WTC11 (cell line): ENCODE results near the gene ZNF439. TPM values are rescaled to one million over a fixed set of nuclear protein-coding genes. Genes with fewer than 3 reads are reported as not detected.
A peak's percentile ranks its signal among the peaks of the same experiment; 100 is the strongest.
"Not testable (repeated sequence)": the region's sequence is repeated elsewhere in the genome, so short reads cannot be mapped to it uniquely, and the experiment has no call there.

Source experiments
- ATAC-seq: fragments of 200-7000 bp; cut with Tn5 transposase; 2 replicates; pipeline ENCODE4 v1.10.0; 2021; ENCODE audit warnings: mild to moderate bottlenecking, moderate library complexity
- CTCF ChIA-PET: fragments of 300-600 bp; sonication (Branson Sonifier 250); formaldehyde crosslinking; loops from one replicate; lab custom pipeline; 2021; ENCODE audit warnings: antibody characterized with exemption; lab: Charles Lee
- POLR2A ChIA-PET: fragments of 350-600 bp; sonication (Branson Sonifier 250); formaldehyde crosslinking; loops from one replicate; lab custom pipeline; 2021; ENCODE audit warnings: antibody characterized with exemption; lab: Charles Lee
- DNase-seq: peaks from one replicate; pipeline ENCODE4 v3.0.0; 2021; ENCODE audit warnings: low spot score
- H3K27ac Mint-ChIP-seq: 2 replicates; pipeline ENCODE4 v1.8.0; 2021; ENCODE audit warnings: mixed read lengths
- H3K27me3 Mint-ChIP-seq: 2 replicates; pipeline ENCODE4 v1.8.0; 2021; ENCODE audit warnings: low read depth, mild to moderate bottlenecking, moderate library complexity, mixed read lengths
- H3K36me3 Mint-ChIP-seq: 2 replicates; pipeline ENCODE4 v1.8.0; 2021; ENCODE audit warnings: mixed read lengths
- H3K4me1 Mint-ChIP-seq: 2 replicates; pipeline ENCODE4 v1.8.0; 2022; ENCODE audit warnings: mixed read lengths
- H3K4me3 Mint-ChIP-seq: 2 replicates; pipeline ENCODE4 v1.8.0; 2021; ENCODE audit warnings: mild to moderate bottlenecking, moderate library complexity, mixed read lengths
- H3K9me3 Mint-ChIP-seq: 2 replicates; pipeline ENCODE4 v1.8.0; 2021; ENCODE audit warnings: mixed read lengths
- ATF6 ChIP-seq: sonication (generic); formaldehyde crosslinking; IDR thresholded peaks from 2 replicates; pipeline ENCODE4 v1.8.1; 2023; ENCODE audit warnings: mild to moderate bottlenecking, missing genetic modification reagents
- ELF4 ChIP-seq: sonication (generic); formaldehyde crosslinking; IDR thresholded peaks from 2 replicates; pipeline ENCODE4 v1.8.1; 2022; ENCODE audit warnings: low read depth, mild to moderate bottlenecking, moderate library complexity, missing genetic modification reagents
- FOXJ3 ChIP-seq: sonication (generic); formaldehyde crosslinking; IDR thresholded peaks from 2 replicates; pipeline ENCODE4 v1.9.0; 2021; ENCODE audit warnings: missing genetic modification reagents, mild to moderate bottlenecking, borderline replicate concordance
- GABPB1 ChIP-seq: sonication (generic); formaldehyde crosslinking; IDR thresholded peaks from 2 replicates; pipeline ENCODE4 v1.8.1; 2023; ENCODE audit warnings: mild to moderate bottlenecking, missing genetic modification reagents
- HMGXB4 ChIP-seq: sonication (generic); formaldehyde crosslinking; IDR thresholded peaks from 2 replicates; pipeline ENCODE4 v1.8.1; 2023; ENCODE audit warnings: mild to moderate bottlenecking, moderate library complexity, missing genetic modification reagents
- JUN ChIP-seq: sonication (generic); formaldehyde crosslinking; IDR thresholded peaks from 2 replicates; pipeline ENCODE4 v1.8.0; 2023; ENCODE audit warnings: mild to moderate bottlenecking, missing genetic modification reagents
- MXD4 ChIP-seq: fragments of 250-450 bp; sonication (Bioruptor Pico); IDR thresholded peaks from 2 replicates; pipeline ENCODE4 v1.8.0; 2021; ENCODE audit warnings: mild to moderate bottlenecking, moderate library complexity, borderline replicate concordance
- NR1H2 ChIP-seq: sonication (generic); formaldehyde crosslinking; IDR thresholded peaks from 2 replicates; pipeline ENCODE4 v1.9.0; 2021; ENCODE audit warnings: mild to moderate bottlenecking, moderate library complexity, missing genetic modification reagents
- NR2C2 ChIP-seq: sonication (generic); formaldehyde crosslinking; IDR thresholded peaks from 2 replicates; pipeline ENCODE4 v1.8.0; 2022; ENCODE audit warnings: mild to moderate bottlenecking, missing genetic modification reagents
- SP1 ChIP-seq: sonication (generic); formaldehyde crosslinking; conservative IDR thresholded peaks from 2 replicates; pipeline ENCODE4 v1.8.1; 2022; ENCODE audit warnings: missing genetic modification reagents
- ZMAT4 ChIP-seq: fragments of 250-450 bp; sonication (Bioruptor Pico); IDR thresholded peaks from 2 replicates; pipeline ENCODE4 v1.9.0; 2021; ENCODE audit warnings: mild to moderate bottlenecking
- ZNF121 ChIP-seq: sonication (generic); formaldehyde crosslinking; IDR thresholded peaks from 2 replicates; pipeline ENCODE4 v1.8.0; 2023; ENCODE audit warnings: missing genetic modification reagents
- ZNF232 ChIP-seq: sonication (generic); formaldehyde crosslinking; IDR thresholded peaks from 2 replicates; pipeline ENCODE4 v1.8.0; 2022; ENCODE audit warnings: mild to moderate bottlenecking, missing genetic modification reagents
- ZNF423 ChIP-seq: fragments of 250-450 bp; sonication (Bioruptor Pico); IDR thresholded peaks from 2 replicates; pipeline ENCODE4 v2.1.2; 2022; ENCODE audit warnings: mild to moderate bottlenecking, moderate library complexity
- ZNF512 ChIP-seq: sonication (generic); formaldehyde crosslinking; IDR thresholded peaks from 2 replicates; pipeline ENCODE4 v1.8.1; 2022; ENCODE audit warnings: missing genetic modification reagents, borderline replicate concordance
- ZNF532 ChIP-seq: fragments of 250-450 bp; sonication (Bioruptor Pico); IDR thresholded peaks from 2 replicates; pipeline ENCODE4 v1.9.0; 2021; ENCODE audit warnings: mild to moderate bottlenecking, borderline replicate concordance
- ZSCAN18 ChIP-seq: fragments of 250-450 bp; sonication (Bioruptor Pico); IDR thresholded peaks from 2 replicates; pipeline ENCODE4 v2.1.2; 2022; ENCODE audit warnings: mild to moderate bottlenecking, moderate library complexity
- total RNA-seq: library from RNA; stranded (reverse); gene quantifications from 3 replicates; pipeline ENCODE4 v1.2.3, GENCODE V29; 2021

Gene ZNF439
- total RNA-seq, 1 experiment from 2014 or later = 5.7 TPM

GRCh38 chr19:11821474-11822109 is 26.9 kb upstream of the ZNF439 start:
- POLR2A ChIA-PET = no interaction called here
- Mint-ChIP-seq H3K4me1 (peaks cover 12% of the 10 kb centered on the region), H3K27me3 (no peaks in the 10 kb centered on the region), H3K9me3 (no peaks in the 10 kb centered on the region), H3K27ac (no peak overlapping the region; the same call in 1 of the 2 replicates), H3K36me3 (peaks cover 14% of the 10 kb centered on the region; the same call in 1 of the 2 replicates), H3K4me3 (no peak overlapping the region)
- ATAC-seq = no peak
- TF ChIP-seq ZNF532 (CRISPR knock-in tag) (no peak), ZNF423 (CRISPR knock-in tag) (no peak), ZMAT4 (CRISPR knock-in tag) (no peak), ZNF512 (CRISPR knock-in tag) (no peak), NR2C2 (CRISPR knock-in tag) (no peak), NR1H2 (no peak), MXD4 (CRISPR knock-in tag) (no peak), HMGXB4 (CRISPR knock-in tag) (no peak), ZNF121 (CRISPR knock-in tag) (no peak), ELF4 (no peak)
- CTCF ChIA-PET = no interaction called here
- DNase-seq = no peak

GRCh38 chr19:11828957-11829876 is 19.3 kb upstream of the ZNF439 start:
- H3K4me1 Mint-ChIP-seq, H3K27ac Mint-ChIP-seq, CTCF ChIA-PET, H3K27me3 Mint-ChIP-seq, DNase-seq, H3K4me3 Mint-ChIP-seq, POLR2A ChIA-PET: not testable (repeated sequence)
- ATAC-seq = peak; percentile 24; the same call in 1 of the 2 replicates
- H3K9me3 Mint-ChIP-seq = peaks cover 55% of the 10 kb centered on the region
- H3K36me3 Mint-ChIP-seq = peaks cover 57% of the 10 kb centered on the region

- ChIA-PET CTCF (no interaction called here), POLR2A (no interaction called here)
- DNase-seq (no peak), ATAC-seq (no peak)
- H3K36me3 Mint-ChIP-seq = peaks cover 82% of the 10 kb centered on the region
- H3K4me1 Mint-ChIP-seq = peaks cover 4% of the 10 kb centered on the region; the same call in 1 of the 2 replicates
- no peaks in the 10 kb centered on the region; the same call in 1 of the 2 replicates for H3K27me3 Mint-ChIP-seq
- H3K27ac Mint-ChIP-seq = no peak overlapping the region
- peaks cover 80% of the 10 kb centered on the region for H3K9me3 Mint-ChIP-seq
- no peak overlapping the region for H3K4me3 Mint-ChIP-seq
- TF ChIP-seq GABPB1 (no peak), FOXJ3 (CRISPR knock-in tag) (no peak), ZSCAN18 (CRISPR knock-in tag) (no peak), SP1 (CRISPR knock-in tag) (no peak), ATF6 (CRISPR knock-in tag) (no peak), NR1H2 (no peak), ZNF232 (CRISPR knock-in tag) (no peak), JUN (no peak)
These were observed 16.1 kb upstream of the ZNF439 start for GRCh38 chr19:11832253-11832912.
